SU-DHL-6 (cell line): ENCODE measurements around the gene CACNA1G.

ENCODE experiments used
- H2AFZ ChIP-seq: fragments of 200-600 bp; sonication (generic); 2 replicates; pipeline ENCODE4 v1.6.1; 2014; ENCODE audit warnings: low read depth, mild to moderate bottlenecking, moderate library complexity, mixed read lengths, antibody characterized with exemption, low read length; ENCODE audit not compliant: severe bottlenecking
- H3F3A ChIP-seq: fragments of 200-600 bp; shearing (Covaris generic); 2 replicates; pipeline ENCODE4 v1.6.0; 2016; ENCODE audit warnings: antibody characterized with exemption, mild to moderate bottlenecking; ENCODE audit not compliant: insufficient read depth
- H3K27ac ChIP-seq: fragments of 200-600 bp; sonication (generic); 2 replicates; pipeline ENCODE4 v1.5.1; 2016; ENCODE audit warnings: low read depth, mild to moderate bottlenecking, low read length, moderate library complexity, mixed read lengths
- H3K27me3 ChIP-seq: fragments of 200-600 bp; sonication (generic), shearing (Covaris generic); 2 replicates; pipeline ENCODE4 v1.6.0; 2014; ENCODE audit warnings: mild to moderate bottlenecking, low read length
- H3K36me3 ChIP-seq: fragments of 200-600 bp; sonication (generic); 2 replicates; pipeline ENCODE4 v1.6.1; 2014; ENCODE audit warnings: mild to moderate bottlenecking, low read length, mixed read lengths
- H3K4me2 ChIP-seq: fragments of 300-600, 200-600 bp; shearing (Covaris generic), sonication (generic); 2 replicates; pipeline ENCODE4 v1.6.0; 2014; ENCODE audit warnings: low read length, low read depth, mild to moderate bottlenecking; ENCODE audit not compliant: poor library complexity, severe bottlenecking
- H3K4me3 ChIP-seq: fragments of 200-600 bp; sonication (generic); 2 replicates; pipeline ENCODE4 v1.5.1; 2014; ENCODE audit warnings: antibody characterized with exemption, low read length, mild to moderate bottlenecking, mixed read lengths; ENCODE audit not compliant: insufficient read depth, poor library complexity, severe bottlenecking
- H3K79me2 ChIP-seq: fragments of 200-600 bp; sonication (generic); 2 replicates; pipeline ENCODE4 v1.6.1; 2014; ENCODE audit warnings: mild to moderate bottlenecking, low read length, moderate library complexity; ENCODE audit not compliant: insufficient read depth
- H3K9ac ChIP-seq: fragments of 200-600 bp; sonication (generic); 2 replicates; pipeline ENCODE4 v1.7.0; 2014; ENCODE audit warnings: mild to moderate bottlenecking, low read length
- H3K9me2 ChIP-seq: fragments of 200-600 bp; sonication (generic); replicated peaks from 2 replicates; pipeline ENCODE4 v1.6.1; 2014; ENCODE audit warnings: low read length; ENCODE audit not compliant: insufficient read depth
- H3K9me3 ChIP-seq: fragments of 200-600 bp; sonication (generic); 2 replicates; pipeline ENCODE4 v1.6.1; 2014; ENCODE audit warnings: low read length, mixed read lengths; ENCODE audit not compliant: insufficient read depth
- H4K20me1 ChIP-seq: fragments of 200-600 bp; sonication (generic); 2 replicates; pipeline ENCODE4 v1.6.1; 2014; ENCODE audit warnings: low read depth, mild to moderate bottlenecking, antibody characterized with exemption, low read length, moderate library complexity, mixed read lengths
- EZH2phosphoT487 ChIP-seq: fragments of 200-600 bp; sonication (generic), shearing (Covaris generic); conservative IDR thresholded peaks from 2 replicates; pipeline ENCODE4 v1.6.1; 2018; ENCODE audit warnings: mild to moderate bottlenecking, antibody characterized with exemption, low read length, moderate library complexity, mixed read lengths
- TF ChIP-seq, protein P1 (sequence below): fragments of 200-600 bp; sonication (generic); IDR thresholded peaks from one replicate; pipeline ENCODE4 v1.5.1; 2017; ENCODE audit warnings: antibody characterized with exemption, mild to moderate bottlenecking, low read length, moderate library complexity; ENCODE audit not compliant: insufficient read depth, poor library complexity, severe bottlenecking

CACNA1G gene

DNA sequence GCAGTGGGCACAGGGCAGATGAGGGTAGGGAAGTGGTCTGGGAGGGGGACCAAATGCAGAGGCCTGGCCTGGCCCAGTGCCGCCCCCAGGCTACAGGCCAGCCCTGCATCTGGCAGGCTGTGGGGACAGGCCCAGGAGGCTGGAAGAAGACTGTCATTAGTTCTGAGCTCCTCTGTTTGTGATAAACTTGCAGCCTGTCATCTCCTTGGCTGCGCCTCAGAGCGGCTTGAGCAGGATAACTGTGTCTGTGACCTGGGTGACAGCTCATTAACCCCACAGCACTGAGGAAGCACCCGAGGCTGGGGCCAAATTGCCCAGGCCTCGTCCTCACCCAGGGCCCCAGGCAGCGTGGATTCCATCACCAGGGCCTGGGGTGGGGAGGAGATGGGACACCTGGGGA lies 98.1 kb downstream of the CACNA1G start:
- Histone ChIP-seq H3K9ac (no peak overlapping the region), H3K36me3 (no peaks in the 10 kb centered on the region), H3K27me3 (no peaks in the 10 kb centered on the region), H3F3A (no peaks in the 10 kb centered on the region), H3K79me2 (no peaks in the 10 kb centered on the region), H3K4me2 (no peak overlapping the region), H4K20me1 (no peaks in the 10 kb centered on the region), H2AFZ (no peak overlapping the region), H3K4me3 (no peak overlapping the region), H3K9me3 (no peaks in the 10 kb centered on the region), H3K27ac (no peak overlapping the region), H3K9me2 (no peaks in the 10 kb centered on the region)
- no peak for TF ChIP-seq EZH2phosphoT487
- TF ChIP-seq, protein P1, sequence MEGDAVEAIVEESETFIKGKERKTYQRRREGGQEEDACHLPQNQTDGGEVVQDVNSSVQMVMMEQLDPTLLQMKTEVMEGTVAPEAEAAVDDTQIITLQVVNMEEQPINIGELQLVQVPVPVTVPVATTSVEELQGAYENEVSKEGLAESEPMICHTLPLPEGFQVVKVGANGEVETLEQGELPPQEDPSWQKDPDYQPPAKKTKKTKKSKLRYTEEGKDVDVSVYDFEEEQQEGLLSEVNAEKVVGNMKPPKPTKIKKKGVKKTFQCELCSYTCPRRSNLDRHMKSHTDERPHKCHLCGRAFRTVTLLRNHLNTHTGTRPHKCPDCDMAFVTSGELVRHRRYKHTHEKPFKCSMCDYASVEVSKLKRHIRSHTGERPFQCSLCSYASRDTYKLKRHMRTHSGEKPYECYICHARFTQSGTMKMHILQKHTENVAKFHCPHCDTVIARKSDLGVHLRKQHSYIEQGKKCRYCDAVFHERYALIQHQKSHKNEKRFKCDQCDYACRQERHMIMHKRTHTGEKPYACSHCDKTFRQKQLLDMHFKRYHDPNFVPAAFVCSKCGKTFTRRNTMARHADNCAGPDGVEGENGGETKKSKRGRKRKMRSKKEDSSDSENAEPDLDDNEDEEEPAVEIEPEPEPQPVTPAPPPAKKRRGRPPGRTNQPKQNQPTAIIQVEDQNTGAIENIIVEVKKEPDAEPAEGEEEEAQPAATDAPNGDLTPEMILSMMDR: no peak

DNA sequence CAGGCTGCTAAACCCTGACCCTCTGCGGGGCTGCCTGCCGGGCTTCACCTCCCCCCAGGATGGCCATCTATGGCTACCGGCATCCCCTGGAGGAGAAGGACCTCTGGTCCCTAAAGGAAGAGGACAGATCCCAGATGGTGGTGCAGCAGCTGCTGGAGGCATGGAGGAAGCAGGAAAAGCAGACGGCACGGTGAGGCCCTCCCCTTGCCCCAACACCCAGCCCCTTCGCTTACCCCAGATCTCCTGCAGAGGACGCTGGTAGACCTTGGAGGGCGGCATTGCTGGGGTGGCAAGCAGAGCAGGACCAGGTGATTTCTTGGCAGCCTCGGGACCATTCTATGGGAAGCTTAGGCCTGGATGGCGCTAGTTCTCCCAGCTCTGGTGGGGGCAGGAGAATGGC lies 98.7 kb downstream of the CACNA1G start:
- no peaks in the 10 kb centered on the region for H4K20me1 ChIP-seq
- no peaks in the 10 kb centered on the region for H3K27me3 ChIP-seq
- no peak overlapping the region for H2AFZ ChIP-seq
- H3K36me3 ChIP-seq: no peaks in the 10 kb centered on the region
- TF ChIP-seq, protein P1: no peak
- no peak for TF ChIP-seq EZH2phosphoT487
- H3K9me2 ChIP-seq: no peaks in the 10 kb centered on the region
- no peaks in the 10 kb centered on the region for H3K9me3 ChIP-seq
- no peaks in the 10 kb centered on the region for H3F3A ChIP-seq
- no peak overlapping the region for H3K4me3 ChIP-seq
- no peak overlapping the region for H3K9ac ChIP-seq
- no peaks in the 10 kb centered on the region for H3K79me2 ChIP-seq
- H3K4me2 ChIP-seq: no peak overlapping the region
- no peak overlapping the region for H3K27ac ChIP-seq

DNA sequence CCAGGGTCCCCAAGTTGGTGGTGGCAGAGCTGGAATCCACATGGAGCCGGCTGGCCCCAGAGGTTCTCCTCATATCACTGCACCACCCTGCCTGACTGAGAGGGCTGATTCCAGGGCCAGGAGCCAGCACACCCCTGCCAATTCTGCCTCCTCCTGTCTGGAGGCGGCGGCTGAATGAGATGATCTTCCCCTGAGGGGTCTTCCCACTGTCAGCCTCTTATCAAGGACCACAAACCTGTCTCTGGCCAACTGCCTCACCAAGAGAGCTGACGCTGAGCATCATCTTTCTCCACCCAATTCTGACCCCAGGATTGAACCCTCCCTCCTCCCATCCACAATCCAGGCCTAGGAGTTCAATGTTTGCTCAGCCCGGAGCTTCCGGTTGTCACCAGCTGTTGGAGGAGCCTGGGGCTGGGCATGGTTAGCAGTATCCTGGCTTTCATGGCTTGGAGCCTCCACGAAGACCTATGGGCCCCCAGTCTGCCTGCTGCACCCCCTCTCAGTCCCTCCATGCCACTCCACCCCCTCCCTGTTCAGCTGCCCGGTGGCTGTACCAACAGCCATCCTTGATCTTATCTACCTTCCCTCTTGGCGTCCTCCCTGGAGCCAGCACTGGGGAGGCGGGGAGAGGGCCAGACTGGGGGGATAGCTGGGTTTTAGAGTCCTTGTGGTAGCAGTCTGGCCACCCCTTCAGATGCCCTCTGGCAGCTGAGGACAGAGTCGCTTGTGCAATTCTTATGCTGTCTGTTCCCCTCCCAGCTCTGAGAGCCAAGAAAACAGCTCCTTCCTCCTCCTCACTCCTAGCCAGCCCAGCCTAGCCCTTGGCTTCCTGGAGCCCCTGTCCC lies 99.7 kb downstream of the CACNA1G start:
- Histone ChIP-seq H3K27ac (no peak overlapping the region), H3K9me3 (no peaks in the 10 kb centered on the region), H2AFZ (no peak overlapping the region), H3F3A (no peaks in the 10 kb centered on the region), H3K4me2 (no peak overlapping the region), H3K27me3 (no peaks in the 10 kb centered on the region), H4K20me1 (no peaks in the 10 kb centered on the region), H3K79me2 (no peaks in the 10 kb centered on the region), H3K9ac (no peak overlapping the region), H3K9me2 (no peaks in the 10 kb centered on the region), H3K4me3 (no peak overlapping the region), H3K36me3 (no peaks in the 10 kb centered on the region)
- TF ChIP-seq EZH2phosphoT487: no peak
- TF ChIP-seq, protein P1: no peak
